Left lung (tissue), 10 donors: ENCODE results near the gene CHMP3. TPM values are rescaled to one million over a fixed set of nuclear protein-coding genes. Genes with fewer than 3 reads are reported as not detected.

Experiments
- ATAC-seq: fragments of 200-7000 bp; cut with Tn5 transposase; one replicate; pipeline ENCODE4 v1.9.1; 2020; ENCODE audit warnings: moderate library complexity
- DNase-seq, 4 donors: peaks; one replicate each; pipeline ENCODE4 v3.0.0-alpha.2; 2013 to 2020
- H3K27ac ChIP-seq, 2 donors: fragments of 200-600 bp; sonication (generic) in 1 of 2; one replicate each; pipeline versions ENCODE4 v1.5.0 to v1.8.0; 2020 to 2021
- H3K27me3 ChIP-seq, 2 donors: fragments of 200-600 bp; sonication (generic) in 1 of 2; one replicate each; pipeline versions ENCODE4 v1.5.0 to v1.8.0; 2020 to 2021
- H3K36me3 ChIP-seq, 2 donors: fragments of 200-600 bp; sonication (generic) in 1 of 2; one replicate each; pipeline versions ENCODE4 v1.5.0 to v1.8.0; 2020 to 2021
- H3K4me1 ChIP-seq, 2 donors: fragments of 200-600 bp; one replicate each; pipeline ENCODE4 v1.8.0; 2021
- H3K4me3 ChIP-seq, 2 donors: fragments of 200-600 bp; sonication (generic) in 1 of 2; one replicate each; pipeline versions ENCODE4 v1.5.0 to v1.8.0; 2020 to 2021; ENCODE audit warnings: mild to moderate bottlenecking in 1 of 2
- H3K9me3 ChIP-seq, 2 donors: fragments of 200-600 bp; sonication (generic) in 1 of 2; one replicate each; pipeline versions ENCODE4 v1.5.0 to v1.8.0; 2020 to 2021
- intact Hi-C, 2 donors: fragments of 100-400 bp; cut with DNase I; formaldehyde crosslinking; loops; one replicate each; pipeline versions ENCODE4 v1.11.2 to v1.14.2; 2022
- polyA plus RNA-seq, 6 donors: library from polyadenylated mRNA; unstranded; fragments of 120-200 nt; gene quantifications; one replicate each; pipeline ENCODE4 v1.2.1, GENCODE V29; 2013; ENCODE audit not compliant: insufficient read length in 6 of 6
- total RNA-seq, 2 donors: library from RNA; stranded (reverse); fragmentation: NEBNext Ultra II Directional; extraction: Animal tissue kit (Norgen Biotek cat#: 25700); gene quantifications; one replicate each; pipeline ENCODE4 v1.2.1, GENCODE V29; 2021
- TF ChIP-seq, protein P1 (sequence below), 2 donors: fragments of 200-600 bp; sonication (generic) in 1 of 2; IDR thresholded peaks; one replicate each; pipeline versions ENCODE4 v1.5.0 to v1.8.0; 2021; ENCODE audit warnings: antibody characterized with exemption in 2 of 2
- donor health status: DM: no; HTN: yes; CAD: no.
- donor health status: DM: no; HTN: no; CAD: no.

CHMP3 gene
- total and polyA plus RNA-seq, 8 donors: 117 to 159 (median 147) TPM

DNA sequence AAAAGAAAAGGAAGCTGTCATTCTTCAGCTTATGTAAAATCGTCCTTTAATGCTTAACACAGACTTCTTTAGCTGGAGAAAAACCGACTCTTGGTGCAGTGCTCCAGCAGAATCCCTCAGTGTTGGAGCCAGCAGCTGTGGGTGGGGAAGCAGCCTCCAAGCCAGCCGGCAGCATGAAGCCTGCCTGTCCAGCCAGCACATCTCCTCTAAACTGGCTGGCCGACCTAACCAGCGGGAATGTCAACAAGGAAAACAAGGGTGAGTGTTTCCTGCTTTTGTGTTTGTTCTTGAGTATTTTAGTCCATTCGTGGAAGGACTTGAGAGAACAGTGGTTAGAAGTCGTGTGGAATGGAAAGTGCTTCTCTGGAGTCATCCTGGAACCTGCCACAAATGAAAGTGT lies 83.1 kb downstream of the CHMP3 start:
- H3K4me3 ChIP-seq: no peak overlapping the region
- H3K36me3 ChIP-seq: peaks cover 6 to 95% of the 10 kb centered on the region in 2 donors
- no peak overlapping the region for H3K27ac ChIP-seq
- intact Hi-C loops: no loop called here
- no peaks in the 10 kb centered on the region for H3K27me3 ChIP-seq
- H3K4me1 ChIP-seq: peaks cover 8 to 14% of the 10 kb centered on the region in 2 donors
- ATAC-seq (peak; percentile 88), DNase-seq (peak in 1 of 4 donors; percentile 45)
- H3K9me3 ChIP-seq: no peaks in the 10 kb centered on the region
- TF ChIP-seq, protein P1, sequence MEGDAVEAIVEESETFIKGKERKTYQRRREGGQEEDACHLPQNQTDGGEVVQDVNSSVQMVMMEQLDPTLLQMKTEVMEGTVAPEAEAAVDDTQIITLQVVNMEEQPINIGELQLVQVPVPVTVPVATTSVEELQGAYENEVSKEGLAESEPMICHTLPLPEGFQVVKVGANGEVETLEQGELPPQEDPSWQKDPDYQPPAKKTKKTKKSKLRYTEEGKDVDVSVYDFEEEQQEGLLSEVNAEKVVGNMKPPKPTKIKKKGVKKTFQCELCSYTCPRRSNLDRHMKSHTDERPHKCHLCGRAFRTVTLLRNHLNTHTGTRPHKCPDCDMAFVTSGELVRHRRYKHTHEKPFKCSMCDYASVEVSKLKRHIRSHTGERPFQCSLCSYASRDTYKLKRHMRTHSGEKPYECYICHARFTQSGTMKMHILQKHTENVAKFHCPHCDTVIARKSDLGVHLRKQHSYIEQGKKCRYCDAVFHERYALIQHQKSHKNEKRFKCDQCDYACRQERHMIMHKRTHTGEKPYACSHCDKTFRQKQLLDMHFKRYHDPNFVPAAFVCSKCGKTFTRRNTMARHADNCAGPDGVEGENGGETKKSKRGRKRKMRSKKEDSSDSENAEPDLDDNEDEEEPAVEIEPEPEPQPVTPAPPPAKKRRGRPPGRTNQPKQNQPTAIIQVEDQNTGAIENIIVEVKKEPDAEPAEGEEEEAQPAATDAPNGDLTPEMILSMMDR (IDR thresholded peaks at IDR 0.05): no peak

DNA sequence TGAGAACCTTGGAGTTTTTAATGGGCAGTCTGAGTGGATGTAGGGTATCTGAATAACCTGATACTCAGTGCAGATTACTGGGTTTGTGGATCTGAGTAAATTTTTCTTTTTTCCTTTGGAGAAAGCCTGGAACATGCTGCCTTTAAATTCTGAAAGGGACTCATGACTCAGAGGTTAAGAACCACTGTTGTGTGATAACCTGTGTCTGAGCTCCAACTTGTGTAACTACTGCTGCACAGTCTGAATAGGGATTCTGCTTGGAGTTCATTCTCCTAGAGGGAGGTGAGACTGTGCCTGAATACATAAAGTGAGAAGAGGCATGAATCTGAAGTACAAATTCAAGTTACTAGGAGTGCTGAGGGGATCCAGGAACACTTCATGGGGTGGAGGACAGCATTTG lies 85.9 kb downstream of the CHMP3 start:
- ATAC-seq (peak; percentile 29), DNase-seq (no peak)
- TF ChIP-seq, protein P1 (IDR thresholded peaks at IDR 0.05): no peak
- no peak overlapping the region for H3K4me3 ChIP-seq
- peaks cover under 1 to 93% of the 10 kb centered on the region in 2 donors for H3K36me3 ChIP-seq
- H3K27ac ChIP-seq: peak overlapping the region in 1 of 2 donors; percentile 4
- peaks cover 8 to 14% of the 10 kb centered on the region in 2 donors for H3K4me1 ChIP-seq
- H3K9me3 ChIP-seq: no peaks in the 10 kb centered on the region
- intact Hi-C loops: no loop called here
- no peaks in the 10 kb centered on the region for H3K27me3 ChIP-seq

DNA sequence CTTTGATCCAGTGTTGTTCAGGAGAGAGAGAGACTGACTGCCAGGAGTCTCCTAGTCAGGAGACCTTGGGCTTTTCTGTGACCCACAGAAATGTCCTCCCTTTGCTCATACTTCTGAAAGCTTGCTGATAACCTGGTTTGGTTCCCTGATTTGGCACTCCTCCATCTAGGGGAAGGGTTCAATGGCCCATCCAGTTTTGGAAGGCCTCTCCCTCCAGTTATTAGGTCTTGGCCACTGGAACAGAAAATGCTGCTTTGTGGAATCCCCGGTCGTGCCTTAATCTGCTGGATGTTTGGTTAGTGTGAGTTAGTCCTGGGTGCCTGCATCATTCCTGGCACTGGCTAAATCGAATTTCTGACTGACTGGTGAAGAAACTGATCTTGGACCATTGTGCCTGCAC lies 86.3 kb downstream of the CHMP3 start:
- intact Hi-C loops: no loop called here
- Histone ChIP-seq H3K27me3 (no peaks in the 10 kb centered on the region), H3K36me3 (peaks cover 0 to 93% of the 10 kb centered on the region in 2 donors)

DNA sequence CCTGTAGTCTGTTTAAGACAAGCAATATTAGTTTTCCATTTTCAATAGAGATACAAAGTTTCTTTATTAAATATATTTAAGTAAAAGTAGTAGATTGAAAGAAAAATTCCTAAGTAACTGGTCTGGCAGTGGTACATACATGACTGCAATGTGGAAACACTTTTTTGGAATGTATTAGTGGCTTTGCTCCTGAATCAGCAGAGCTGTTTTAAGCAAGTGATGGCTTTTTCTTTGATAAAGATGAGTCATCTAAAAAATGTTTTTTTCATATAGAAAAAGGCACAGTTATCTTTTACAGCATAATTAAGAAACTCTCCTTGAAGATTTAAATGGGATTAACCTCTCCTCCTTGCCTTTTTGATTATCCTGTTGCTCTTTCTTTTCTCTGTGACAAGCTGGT lies 87.2 kb downstream of the CHMP3 start:
- H3K9me3 ChIP-seq: no peaks in the 10 kb centered on the region
- H3K4me3 ChIP-seq: no peak overlapping the region
- no peaks in the 10 kb centered on the region for H3K27me3 ChIP-seq
- DNase-seq (no peak), ATAC-seq (peak; percentile 14)
- peaks cover 8 to 11% of the 10 kb centered on the region in 2 donors for H3K4me1 ChIP-seq
- intact Hi-C loops: no loop called here
- H3K36me3 ChIP-seq: peaks cover 0 to 92% of the 10 kb centered on the region in 2 donors
- TF ChIP-seq, protein P1 (IDR thresholded peaks at IDR 0.05): no peak
- H3K27ac ChIP-seq: peak overlapping the region in 1 of 2 donors; percentile 4

More for the DNA sequence above, 86.3 kb downstream of the CHMP3 start:
- Histone ChIP-seq H3K27ac (peak overlapping the region in 1 of 2 donors; percentile 4), H3K4me1 (peaks cover 8 to 12% of the 10 kb centered on the region in 2 donors), H3K9me3 (no peaks in the 10 kb centered on the region), H3K4me3 (no peak overlapping the region)
- TF ChIP-seq, protein P1 (IDR thresholded peaks at IDR 0.05): no peak
- no peak for DNase-seq
- no peak for ATAC-seq

DNA sequence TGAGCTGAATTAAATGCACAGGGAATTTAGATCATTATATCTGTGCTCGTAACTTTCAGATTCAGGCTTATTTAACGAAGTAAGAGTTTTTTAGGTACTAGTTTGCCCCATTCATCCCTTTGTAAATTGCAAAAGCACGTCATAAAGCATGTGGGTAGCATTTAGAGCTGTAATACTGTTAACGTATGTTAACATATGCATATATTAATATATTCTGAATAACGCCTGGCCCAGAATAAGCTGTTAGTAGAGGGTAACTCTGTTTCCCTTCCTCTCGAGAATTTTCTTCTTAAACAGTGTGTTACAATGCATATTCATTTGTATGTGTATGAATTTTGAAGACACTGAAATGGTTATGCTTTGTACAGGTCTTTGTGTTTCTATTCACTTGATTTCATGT lies 91.6 kb downstream of the CHMP3 start:
- DNase-seq: no peak
- no peaks in the 10 kb centered on the region for H3K27me3 ChIP-seq
- TF ChIP-seq, protein P1 (IDR thresholded peaks at IDR 0.05): no peak
- no peak for ATAC-seq
- intact Hi-C loops: no loop called here
- H3K27ac ChIP-seq: no peak overlapping the region
- no peak overlapping the region for H3K4me3 ChIP-seq
- peaks cover 0 to 92% of the 10 kb centered on the region in 2 donors for H3K36me3 ChIP-seq
- peaks cover 0 to 3% of the 10 kb centered on the region in 2 donors for H3K4me1 ChIP-seq
- H3K9me3 ChIP-seq: no peaks in the 10 kb centered on the region
